Tibial nerve (tissue), 4 donors: ENCODE results near the gene MTSS2.

Source experiments
- CTCF ChIP-seq, 5 experiments: fragments of 200-600 bp in 3 of 5; fragments of 450-650 bp in 2 of 5; sonication (generic) in 3 of 5; IDR thresholded peaks; one replicate each; pipeline ENCODE4 v1.5.1; 2016 to 2019; ENCODE audit warnings: antibody characterized with exemption in 5 of 5, mild to moderate bottlenecking in 3 of 5, moderate library complexity in 2 of 5
- EP300 ChIP-seq, 2 donors: sonication (generic); formaldehyde crosslinking; IDR thresholded peaks; one replicate each; pipeline ENCODE4 v1.6.1; 2017; ENCODE audit warnings: antibody characterized with exemption in 2 of 2, mild to moderate bottlenecking in 1 of 2
- POLR2A ChIP-seq, 2 donors: fragments of 450-650 bp; IDR thresholded peaks; one replicate each; pipeline ENCODE4 v1.6.1; 2017; ENCODE audit warnings: antibody characterized with exemption in 2 of 2, mild to moderate bottlenecking in 2 of 2, moderate library complexity in 2 of 2

GRCh38 chr16:70710422-70711210 is 24.8 kb upstream of the MTSS2 start:
- no peak for TF ChIP-seq EP300 (IDR thresholded peaks at IDR 0.05)
- TF ChIP-seq CTCF (IDR thresholded peaks at IDR 0.05), result no peak
- no peak for TF ChIP-seq POLR2A (IDR thresholded peaks at IDR 0.05)
